Measurements from ENCODE around the gene RYR3.

DNA sequence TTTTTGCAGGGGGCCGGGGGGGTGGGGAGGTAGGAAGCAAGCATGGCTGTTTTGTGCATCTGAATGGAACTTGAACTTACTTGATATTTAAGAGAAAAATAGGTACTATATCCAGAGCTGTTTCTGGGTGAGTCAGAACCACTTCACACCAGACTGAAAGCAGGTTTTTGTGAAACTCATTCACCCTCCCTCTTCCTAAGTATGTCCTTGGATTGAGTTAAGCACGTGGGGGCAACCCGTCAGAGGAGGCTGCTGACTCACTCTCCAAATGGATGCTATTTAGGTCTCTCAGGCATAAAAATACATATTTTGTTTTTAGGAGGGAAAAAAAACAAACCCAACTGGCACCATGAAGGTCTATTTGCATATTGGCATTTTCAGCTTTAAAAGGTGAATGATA is 270.3 kb downstream of the RYR3 start:
- TF ChIP-seq CTCF (IDR thresholded peaks at IDR 0.05) (no peak), POLR2A (IDR thresholded peaks at IDR 0.05; ENCODE audit: low read depth) (no peak), EP300 (IDR thresholded peaks at IDR 0.05) (no peak)

Data from esophagus muscularis mucosa (tissue), 4 donors.